Heart left ventricle (tissue), 16 donors: Measurements from ENCODE around the gene LFNG. TPM values are rescaled to one million over a fixed set of nuclear protein-coding genes. Genes with fewer than 3 reads are reported as not detected.

ENCODE experiments used
- ATAC-seq, 4 donors: fragments of 200-7000 bp; cut with Tn5 transposase; one replicate each; pipeline ENCODE4 v1.9.1; 2020 to 2022; ENCODE audit warnings: moderate library complexity in 4 of 4, mild to moderate bottlenecking in 3 of 4, moderate number of reproducible peaks in 1 of 4
- DNase-seq, 5 donors: peaks; one replicate each; pipeline ENCODE4 v3.0.0-alpha.2; 2020
- H3K27ac ChIP-seq, 12 donors: fragments of 200-600 bp; sonication (generic) in 4 of 12; one replicate each; pipeline versions ENCODE4 v1.5.0 to v1.8.0; 2016 to 2022; ENCODE audit warnings: mild to moderate bottlenecking in 2 of 12
- H3K27me3 ChIP-seq, 9 donors: fragments of 200-600 bp; sonication (generic) in 2 of 9; one replicate each; pipeline versions ENCODE4 v1.5.1 to v1.8.0; 2016 to 2022; ENCODE audit warnings: mild to moderate bottlenecking in 3 of 9
- H3K36me3 ChIP-seq, 9 donors: fragments of 200-600 bp; sonication (generic) in 2 of 9; one replicate each; pipeline versions ENCODE4 v1.5.0 to v1.8.0; 2018 to 2022; ENCODE audit warnings: mild to moderate bottlenecking in 2 of 9
- H3K4me1 ChIP-seq, 12 donors: fragments of 200-600 bp; sonication (generic) in 4 of 12; one replicate each; pipeline versions ENCODE4 v1.5.0 to v1.8.0; 2016 to 2022; ENCODE audit warnings: mild to moderate bottlenecking in 3 of 12
- H3K4me3 ChIP-seq, 12 donors: fragments of 200-600 bp; sonication (generic) in 4 of 12; one replicate each; pipeline versions ENCODE4 v1.5.0 to v1.8.0; 2017 to 2022; ENCODE audit warnings: mild to moderate bottlenecking in 9 of 12, moderate library complexity in 4 of 12
- H3K9me3 ChIP-seq, 12 donors: fragments of 200-600 bp; sonication (generic) in 4 of 12; one replicate each; pipeline versions ENCODE4 v1.5.0 to v1.8.0; 2016 to 2022; ENCODE audit warnings: mild to moderate bottlenecking in 1 of 12
- CTCF ChIP-seq, 12 donors: fragments of 200-600 bp; sonication (generic) in 4 of 12; IDR thresholded peaks; one replicate each; pipeline versions ENCODE4 v1.5.0 to v1.8.0; 2018 to 2022; ENCODE audit warnings: antibody characterized with exemption in 12 of 12, mild to moderate bottlenecking in 5 of 12
- POLR2A ChIP-seq, 2 donors: fragments of 450-650 bp; IDR thresholded peaks; one replicate each; pipeline ENCODE4 v1.6.1; 2017; ENCODE audit warnings: antibody characterized with exemption in 2 of 2, mild to moderate bottlenecking in 2 of 2, moderate library complexity in 2 of 2
- WGBS, 4 donors: extraction: QIAGEN DNeasy Blood & Tissue Kit in 2 of 4; methylation state at CpG; one replicate each; pipeline versions ENCODE4 v1.1.5 to v1.1.7; 2013 to 2018; 5-methylcytosine and 5-hydroxymethylcytosine counted together
- intact Hi-C, 10 donors: fragments of 100-400 bp; cut with DNase I; formaldehyde crosslinking; loops; one replicate each; pipeline versions ENCODE4 v1.11.1 to v1.14.2; 2022
- polyA plus RNA-seq, 2 donors: library from polyadenylated mRNA; stranded (reverse); fragments of 200-250 nt; gene quantifications; one replicate each; pipeline ENCODE4 v1.2.3, GENCODE V29; 2013
- total RNA-seq, 9 donors: library from RNA; depleted of rRNA in 2 of 9; stranded (reverse); fragments of >200 nt in 2 of 9; fragmentation: NEBNext Ultra II Directional in 3 of 9; extraction: Animal tissue kit (Norgen Biotek cat#: 25700) in 3 of 9; gene quantifications; one replicate each; pipeline versions ENCODE4 v1.1.0 to v1.2.4, GENCODE V29; 2016 to 2023
- donor health status: ischemic (EF 13 %, LVEDD 7.1; RV severe dilation, severe dysfunction).
- donor health status: healthy with polysubstance abuse.
- donor health status: DM: no; HTN: yes; CAD: no.
- donor health status: DM: no; HTN: no; CAD: no.
- donor health status: ischemic (EF 25% LVEDD 6.9; RV normal size, moderate dysfunction).
- donor health status: ischemic (EF 25% LVEDD 5.7; RV mildly dilated, moderate dysfunction).
- donor health status: healthy.
- donor health status: DM: yes; HTN: yes; CAD: no.
- donor health status: ischemic (EF 35%, LVEDD 5.7; RV mildly dilated, moderate dysfunction).
- donor health status: nonischemic (EF 11% LVEDD 7.7; RV severe dilation, severe dysfunction).
- donor health status: DM: yes; HTN: yes; CAD: no.
- donor health status: PGD.
- donor health status: ischemic (EF 29% LVEDD 5.4; RV normal size, mild dysfunction).
- donor health status: nonischemic (EF 23%, LVEDD 6.1; RV moderate dilation, normal function).

LFNG gene
- total and polyA plus RNA-seq, 11 donors = 3.1 to 22.8 (median 7.6) TPM

GRCh38 chr7:2523941-2524807 is 4.6 kb downstream of the LFNG start:
- TF ChIP-seq POLR2A (IDR thresholded peaks at IDR 0.05) (no peak), CTCF (IDR thresholded peaks at IDR 0.05) (no peak)
- Histone ChIP-seq H3K9me3 (no peaks in the 10 kb centered on the region), H3K4me3 (peak overlapping the region in 10 of 12 donors; percentile 7 to 94 (median 72)), H3K36me3 (peaks cover 0 to 43% (median 33%) of the 10 kb centered on the region in 9 donors), H3K27ac (peak overlapping the region in 11 of 12 donors; percentile 4 to 84 (median 74)), H3K4me1 (peaks cover under 1 to 85% (median 55%) of the 10 kb centered on the region in 12 donors), H3K27me3 (peaks cover 0 to 38% (median 0%) of the 10 kb centered on the region in 9 donors)
- intact Hi-C loops = loop anchor here in 6 of 10 donors (2.0 to 5.0 kb wide), 7 partner anchors 31 to 108 kb away; partner anchors contain the start of genes BRAT1 (in 2 of the 6), GRIFIN (in 2 of the 6), IQCE (in 1 of the 6) and TTYH3 (in 1 of the 6)
- ATAC-seq = peak; percentile 29 to 61 (median 46)
- WGBS, 4 donors = 36 to 62% (median 45%) methylated on average over 27 to 51 of the region's 51 CpGs
- DNase-seq = peak; percentile 87 to 93 (median 89)

GRCh38 chr7:2524808-2525657 is 5.5 kb downstream of the LFNG start:
- intact Hi-C loops = loop anchor here in 6 of 10 donors (2.0 to 5.0 kb wide), 6 partner anchors 32 to 107 kb away; partner anchors contain the start of genes GRIFIN (in 2 of the 6), BRAT1 (in 1 of the 6), IQCE (in 1 of the 6) and TTYH3 (in 1 of the 6)
- TF ChIP-seq POLR2A (IDR thresholded peaks at IDR 0.05) = no peak
- no peak for TF ChIP-seq CTCF (IDR thresholded peaks at IDR 0.05)
- peaks cover 0 to 43% (median 33%) of the 10 kb centered on the region in 9 donors for H3K36me3 ChIP-seq
- H3K4me1 ChIP-seq = peaks cover 0 to 91% (median 55%) of the 10 kb centered on the region in 12 donors
- H3K27me3 ChIP-seq = peaks cover 0 to 38% (median 0%) of the 10 kb centered on the region in 9 donors
- DNase-seq = peak in 1 of 5 donors; percentile 68
- 81 to 92% (median 86%) methylated on average over 14 to 53 of the region's 53 CpGs for WGBS, 4 donors
- no peaks in the 10 kb centered on the region for H3K9me3 ChIP-seq
- ATAC-seq = no peak
- H3K27ac ChIP-seq = peak overlapping the region in 7 of 12 donors; percentile 21 to 84 (median 74)
- H3K4me3 ChIP-seq = peak overlapping the region in 3 of 12 donors; percentile 9 to 94 (median 73)

GRCh38 chr7:2525658-2526630 is 6.4 kb downstream of the LFNG start:
- Histone ChIP-seq H3K4me3 (peak overlapping the region in 1 of 12 donors; percentile 9), H3K9me3 (no peaks in the 10 kb centered on the region), H3K36me3 (peaks cover 0 to 43% (median 33%) of the 10 kb centered on the region in 9 donors), H3K27ac (peak overlapping the region in 1 of 12 donors; percentile 84), H3K27me3 (peaks cover 0 to 31% (median 0%) of the 10 kb centered on the region in 9 donors), H3K4me1 (peaks cover 0 to 94% (median 59%) of the 10 kb centered on the region in 12 donors)
- TF ChIP-seq CTCF (IDR thresholded peaks at IDR 0.05) = no peak
- no peak for TF ChIP-seq POLR2A (IDR thresholded peaks at IDR 0.05)
- intact Hi-C loops = loop anchor here in 1 of 10 donors (2.0 kb wide), 1 partner anchor 45 kb away; no protein-coding TSS in a partner anchor
- ATAC-seq (no peak), DNase-seq (peak in 3 of 5 donors; percentile 26 to 71 (median 47))
- 84 to 90% (median 87%) methylated on average over 21 to 36 of the region's 36 CpGs for WGBS, 4 donors
